Astrocyte (in vitro differentiated cells and primary cell): ENCODE data around the gene PALLD. TPM values are rescaled to one million over a fixed set of nuclear protein-coding genes. Genes with fewer than 3 reads are reported as not detected.
A peak's percentile ranks its signal among the peaks of the same experiment; 100 is the strongest.
"Not testable (repeated sequence)": the region's sequence is repeated elsewhere in the genome, so short reads cannot be mapped to it uniquely, and the experiment has no call there.

ENCODE experiments used
- DNase-seq: peaks from one replicate; pipeline ENCODE4 v3.0.0-alpha.2; 2010; ENCODE audit warnings: low read depth
- FAIRE-seq: peaks from 2 replicates; lab custom pipeline; 2011; peaks lifted over from hg19 to GRCh38; lab: Jason Lieb, UNC
- H2AFZ ChIP-seq: 2 replicates; pipeline ENCODE4 v1.6.0; 2012; ENCODE audit warnings: low read depth, low read length, inconsistent platforms
- H3K27ac ChIP-seq: 2 replicates; pipeline ENCODE4 v1.5.1; 2011; ENCODE audit warnings: low read depth, low read length, inconsistent platforms
- H3K27me3 ChIP-seq: 2 replicates; pipeline ENCODE4 v1.6.0; 2011; ENCODE audit warnings: low read length, inconsistent platforms; ENCODE audit not compliant: insufficient read depth
- H3K36me3 ChIP-seq: 2 replicates; pipeline ENCODE4 v1.5.1; 2011; ENCODE audit warnings: low read length, inconsistent platforms; ENCODE audit not compliant: insufficient read depth
- H3K4me1 ChIP-seq: 2 replicates; pipeline ENCODE4 v1.5.1; 2011; ENCODE audit warnings: low read length, inconsistent platforms; ENCODE audit not compliant: insufficient read depth
- H3K4me2 ChIP-seq: 2 replicates; pipeline ENCODE4 v1.6.0; 2012; ENCODE audit warnings: low read length, inconsistent platforms
- H3K4me3 ChIP-seq: 2 replicates; pipeline ENCODE4 v1.5.1; 2011; ENCODE audit warnings: low read depth, mild to moderate bottlenecking, low read length, inconsistent platforms; ENCODE audit not compliant: insufficient read depth
- H3K79me2 ChIP-seq: 2 replicates; pipeline ENCODE4 v1.6.0; 2012; ENCODE audit warnings: mild to moderate bottlenecking, low read length, inconsistent platforms; ENCODE audit not compliant: insufficient read depth
- H3K9ac ChIP-seq: 2 replicates; pipeline ENCODE4 v1.6.0; 2012; ENCODE audit warnings: mild to moderate bottlenecking, low read length, inconsistent platforms
- H3K9me3 ChIP-seq: 2 replicates; pipeline ENCODE4 v1.5.1; 2012; ENCODE audit warnings: low read depth, mild to moderate bottlenecking, low read length, inconsistent platforms; ENCODE audit not compliant: insufficient read depth
- H4K20me1 ChIP-seq: 2 replicates; pipeline ENCODE4 v1.6.0; 2012; ENCODE audit warnings: low read length, inconsistent platforms; ENCODE audit not compliant: insufficient read depth
- H3K27ac Mint-ChIP-seq: one replicate; pipeline ENCODE4 v1.8.0; 2021; ENCODE audit warnings: mild to moderate bottlenecking, mixed read lengths; ENCODE audit not compliant: unreplicated experiment
- H3K27me3 Mint-ChIP-seq: one replicate; pipeline ENCODE4 v1.8.0; 2021; ENCODE audit warnings: low read depth, mixed read lengths; ENCODE audit not compliant: unreplicated experiment
- H3K36me3 Mint-ChIP-seq: one replicate; pipeline ENCODE4 v1.8.0; 2021; ENCODE audit warnings: low read depth, mixed read lengths; ENCODE audit not compliant: unreplicated experiment
- H3K4me1 Mint-ChIP-seq: one replicate; pipeline ENCODE4 v1.8.0; 2021; ENCODE audit warnings: low read depth, mixed read lengths; ENCODE audit not compliant: unreplicated experiment
- H3K4me3 Mint-ChIP-seq: one replicate; pipeline ENCODE4 v1.8.0; 2021; ENCODE audit warnings: mild to moderate bottlenecking, moderate library complexity, mixed read lengths; ENCODE audit not compliant: unreplicated experiment
- H3K9me3 Mint-ChIP-seq: one replicate; pipeline ENCODE4 v1.8.0; 2021; ENCODE audit warnings: mild to moderate bottlenecking, mixed read lengths; ENCODE audit not compliant: unreplicated experiment
- CTCF ChIP-seq: IDR thresholded peaks from 2 replicates; pipeline ENCODE4 v1.5.1; 2011; ENCODE audit warnings: low read depth, mild to moderate bottlenecking, inconsistent platforms, low read length, moderate library complexity; ENCODE audit not compliant: insufficient read depth
- EZH2 ChIP-seq: IDR thresholded peaks from 2 replicates; pipeline ENCODE4 v1.6.1; 2012; ENCODE audit warnings: mild to moderate bottlenecking, low read length, inconsistent platforms; ENCODE audit not compliant: insufficient read depth
- total RNA-seq: library from RNA; stranded (reverse); gene quantifications from 2 replicates; pipeline ENCODE4 v1.2.1, GENCODE V29; 2021

Gene PALLD
- total RNA-seq, 1 donor from 2014 or later = 498 TPM

DNA sequence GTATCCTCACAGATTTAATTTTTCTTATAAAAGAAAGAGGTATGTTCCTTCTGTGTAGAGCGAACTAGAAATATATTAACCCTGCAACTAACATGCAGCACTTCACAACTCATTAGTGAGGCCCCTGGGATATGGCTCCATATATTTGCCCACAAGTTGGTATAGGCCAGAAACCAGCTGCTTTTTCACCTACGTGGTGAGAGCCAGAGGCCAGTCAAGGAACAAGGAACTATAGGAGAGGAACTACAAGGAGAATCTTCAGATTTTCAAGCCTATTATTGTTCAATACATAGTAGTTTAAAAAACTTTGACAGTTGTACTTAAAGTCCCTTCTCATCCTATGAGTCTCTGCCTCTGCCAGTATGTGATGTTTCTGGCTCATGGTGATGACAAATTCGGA, 307.3 kb downstream of the PALLD start:
- H3K36me3 ChIP-seq = no peaks in the 10 kb centered on the region
- H3K4me3 Mint-ChIP-seq = no peak overlapping the region
- H3K27me3 ChIP-seq = no peaks in the 10 kb centered on the region
- H3K9me3 ChIP-seq = no peaks in the 10 kb centered on the region
- H3K27ac Mint-ChIP-seq = peak overlapping the region; percentile 89
- no peak for FAIRE-seq
- peaks cover 58% of the 10 kb centered on the region for H3K4me1 Mint-ChIP-seq
- H3K9me3 Mint-ChIP-seq = peaks cover 4% of the 10 kb centered on the region
- TF ChIP-seq CTCF = no peak
- no peak for TF ChIP-seq EZH2
- no peak overlapping the region for H2AFZ ChIP-seq
- no peaks in the 10 kb centered on the region for H4K20me1 ChIP-seq
- H3K27ac ChIP-seq = peak overlapping the region; percentile 90
- no peaks in the 10 kb centered on the region for H3K27me3 Mint-ChIP-seq
- peaks cover 32% of the 10 kb centered on the region for H3K79me2 ChIP-seq
- peaks cover 16% of the 10 kb centered on the region for H3K4me1 ChIP-seq
- peak overlapping the region; percentile 70 for H3K9ac ChIP-seq
- H3K4me3 ChIP-seq = no peak overlapping the region
- peaks cover 29% of the 10 kb centered on the region for H3K36me3 Mint-ChIP-seq
- H3K4me2 ChIP-seq = peak overlapping the region; percentile 55
- DNase-seq = no peak

- Histone ChIP-seq H3K9ac (no peak overlapping the region), H3K36me3 (no peaks in the 10 kb centered on the region), H3K4me2 (no peak overlapping the region), H3K79me2 (peaks cover 38% of the 10 kb centered on the region), H3K27ac (no peak overlapping the region), H3K4me1 (peaks cover 16% of the 10 kb centered on the region), H2AFZ (no peak overlapping the region), H3K4me3 (no peak overlapping the region), H3K9me3 (no peaks in the 10 kb centered on the region), H4K20me1 (no peaks in the 10 kb centered on the region), H3K27me3 (no peaks in the 10 kb centered on the region)
- Mint-ChIP-seq H3K27me3 (no peaks in the 10 kb centered on the region), H3K27ac (peak overlapping the region; percentile 77), H3K4me1 (peaks cover 58% of the 10 kb centered on the region), H3K4me3 (peak overlapping the region; percentile 50), H3K36me3 (peaks cover 38% of the 10 kb centered on the region), H3K9me3 (peaks cover 4% of the 10 kb centered on the region)
- TF ChIP-seq CTCF (no peak), EZH2 (no peak)
- DNase-seq = no peak
- FAIRE-seq = no peak
Observed at GRCh38 chr4:168805341-168805740, 308.5 kb downstream of the PALLD start.

DNA sequence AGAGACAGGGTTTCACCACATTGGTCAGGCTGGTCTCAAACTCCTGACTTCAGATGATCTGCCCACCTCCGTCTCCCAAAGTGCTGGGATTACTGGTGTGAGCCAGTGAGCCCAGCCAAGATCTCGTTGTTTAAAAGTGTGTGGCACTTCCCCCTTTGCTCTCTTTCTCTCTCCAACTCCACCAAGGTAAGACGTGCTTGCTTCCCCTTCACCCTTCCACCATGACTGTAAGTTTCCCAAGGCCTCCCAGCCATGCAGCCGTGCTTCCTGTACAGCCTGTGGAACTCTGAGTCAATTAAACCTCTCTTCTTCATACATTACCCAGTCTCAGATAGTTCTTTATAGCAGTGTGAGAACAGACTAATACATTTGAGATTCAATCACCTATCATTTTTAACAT, 309.4 kb downstream of the PALLD start:
- not testable (repeated sequence) for H3K9me3 ChIP-seq, H3K9ac ChIP-seq, H2AFZ ChIP-seq, H3K4me3 ChIP-seq, H3K27me3 ChIP-seq, H3K36me3 ChIP-seq, H3K27me3 Mint-ChIP-seq, FAIRE-seq, H3K9me3 Mint-ChIP-seq, H3K4me2 ChIP-seq, H4K20me1 ChIP-seq, H3K27ac ChIP-seq, DNase-seq
- Histone ChIP-seq H3K79me2 (peaks cover 36% of the 10 kb centered on the region), H3K4me1 (peaks cover 20% of the 10 kb centered on the region)
- Mint-ChIP-seq H3K4me1 (peaks cover 57% of the 10 kb centered on the region), H3K27ac (peak overlapping the region; percentile 90), H3K36me3 (peaks cover 39% of the 10 kb centered on the region), H3K4me3 (peak overlapping the region; percentile 75)
